Neural progenitor cell (in vitro differentiated cells): ENCODE measurements around the gene PVR. TPM values are rescaled to one million over a fixed set of nuclear protein-coding genes. Genes with fewer than 3 reads are reported as not detected.

Experiments used
- DNase-seq: peaks from one replicate; pipeline ENCODE4 v3.0.0-alpha.2; 2016; ENCODE audit warnings: low spot score
- H2AFZ ChIP-seq: fragments of 200-600 bp; sonication (generic); replicated peaks from 2 replicates; pipeline ENCODE4 v1.6.1; 2016; ENCODE audit warnings: antibody characterized with exemption
- H3F3A ChIP-seq: fragments of 200-600 bp; sonication (generic); 2 replicates; pipeline ENCODE4 v1.6.1; 2016; ENCODE audit warnings: antibody characterized with exemption, low read depth
- H3K27ac ChIP-seq: fragments of 200-600 bp; sonication (generic); 2 replicates; pipeline ENCODE4 v1.5.1; 2016; ENCODE audit warnings: mild to moderate bottlenecking
- H3K27me3 ChIP-seq: fragments of 200-600 bp; sonication (generic); 2 replicates; pipeline ENCODE4 v1.6.1; 2016; ENCODE audit warnings: mild to moderate bottlenecking, moderate library complexity
- H3K36me3 ChIP-seq: fragments of 200-600 bp; sonication (generic); 2 replicates; pipeline ENCODE4 v1.5.1; 2016
- H3K4me1 ChIP-seq: fragments of 200-600 bp; sonication (generic); 2 replicates; pipeline ENCODE4 v1.6.1; 2016; ENCODE audit warnings: mixed run types
- H3K4me2 ChIP-seq: fragments of 200-600 bp; sonication (generic); 2 replicates; pipeline ENCODE4 v1.6.1; 2016
- H3K4me3 ChIP-seq: fragments of 200-600 bp; sonication (generic); 2 replicates; pipeline ENCODE4 v1.5.1; 2016
- H3K79me2 ChIP-seq: fragments of 200-600 bp; sonication (generic); 2 replicates; pipeline ENCODE4 v1.6.1; 2016; ENCODE audit warnings: low read depth
- H3K9ac ChIP-seq: fragments of 200-600 bp; sonication (generic); 2 replicates; pipeline ENCODE4 v1.6.1; 2016
- H3K9me3 ChIP-seq: fragments of 200-600 bp; sonication (generic); 2 replicates; pipeline ENCODE4 v1.5.1; 2016; ENCODE audit warnings: low read depth
- H4K20me1 ChIP-seq: fragments of 200-600 bp; sonication (generic); 2 replicates; pipeline ENCODE4 v1.6.1; 2016; ENCODE audit warnings: low read depth
- H3K27ac Mint-ChIP-seq: 3 replicates; pipeline ENCODE4 v1.8.0; 2021; ENCODE audit warnings: mixed read lengths
- H3K27me3 Mint-ChIP-seq: 2 replicates; pipeline ENCODE4 v1.8.0; 2022; ENCODE audit warnings: low read depth, mild to moderate bottlenecking, inconsistent platforms, moderate library complexity, mixed read lengths; ENCODE audit not compliant: insufficient read depth
- H3K36me3 Mint-ChIP-seq: 3 replicates; pipeline ENCODE4 v1.8.0; 2021; ENCODE audit warnings: mixed read lengths
- H3K4me1 Mint-ChIP-seq: 3 replicates; pipeline ENCODE4 v1.8.0; 2021; ENCODE audit warnings: mixed read lengths
- H3K4me3 Mint-ChIP-seq: 3 replicates; pipeline ENCODE4 v1.8.0; 2021; ENCODE audit warnings: mild to moderate bottlenecking, moderate library complexity, mixed read lengths
- H3K9me3 Mint-ChIP-seq: 3 replicates; pipeline ENCODE4 v1.8.0; 2020; ENCODE audit warnings: mixed read lengths
- EZH2 ChIP-seq: fragments of 200-600 bp; sonication (generic); IDR thresholded peaks from 2 replicates; pipeline ENCODE4 v1.6.1; 2017; ENCODE audit warnings: antibody characterized with exemption, mild to moderate bottlenecking, moderate library complexity
- EZH2phosphoT487 ChIP-seq: fragments of 200-600 bp; sonication (generic); IDR thresholded peaks from 2 replicates; pipeline ENCODE4 v1.6.1; 2017; ENCODE audit warnings: antibody characterized with exemption
- total RNA-seq: library from RNA; depleted of rRNA; stranded (reverse); fragments of >200 nt; gene quantifications from 2 replicates; pipeline ENCODE4 v1.2.3, GENCODE V29; 2015; ENCODE audit warnings: low replicate concordance
- TF ChIP-seq, protein P1 (sequence below): fragments of 200-600 bp; sonication (generic); IDR thresholded peaks from 2 replicates; pipeline ENCODE4 v1.5.1; 2017; ENCODE audit warnings: antibody characterized with exemption, mild to moderate bottlenecking

The PVR gene
- total RNA-seq, 1 donor from 2014 or later: 4.4 TPM

DNA sequence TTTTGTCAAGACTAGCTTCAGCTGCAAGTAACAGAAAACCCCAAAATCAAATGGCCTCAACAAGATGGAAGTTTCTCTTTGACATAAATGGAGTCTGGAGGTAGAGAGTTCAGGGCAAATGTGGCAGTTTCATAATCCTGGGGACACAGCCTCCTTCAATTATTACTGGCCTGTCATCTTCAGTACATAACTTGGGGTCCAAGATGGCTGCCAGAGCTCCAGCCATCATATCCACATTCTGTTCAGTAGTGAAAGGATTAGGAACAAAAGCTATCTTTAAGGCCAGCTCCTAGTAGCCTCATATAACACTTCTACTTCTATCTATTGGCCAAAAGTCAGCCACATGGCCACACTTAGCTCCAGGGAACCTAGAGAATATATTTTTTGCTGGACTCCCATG lies 45.4 kb upstream of the PVR start:
- Histone ChIP-seq H3K27ac (no peak overlapping the region), H3K4me2 (no peak overlapping the region), H3K9ac (no peak overlapping the region), H2AFZ (no peak overlapping the region), H3K36me3 (no peaks in the 10 kb centered on the region), H4K20me1 (no peaks in the 10 kb centered on the region), H3K79me2 (no peaks in the 10 kb centered on the region), H3K4me3 (no peak overlapping the region), H3F3A (no peaks in the 10 kb centered on the region), H3K4me1 (peaks cover 6% of the 10 kb centered on the region), H3K9me3 (no peaks in the 10 kb centered on the region), H3K27me3 (no peaks in the 10 kb centered on the region)
- Mint-ChIP-seq H3K27me3 (peaks cover 8% of the 10 kb centered on the region), H3K4me3 (no peak overlapping the region), H3K27ac (no peak overlapping the region), H3K4me1 (no peaks in the 10 kb centered on the region), H3K9me3 (peaks cover 11% of the 10 kb centered on the region), H3K36me3 (no peaks in the 10 kb centered on the region)
- DNase-seq: no peak
- TF ChIP-seq EZH2: no peak
- no peak for TF ChIP-seq EZH2phosphoT487
- TF ChIP-seq, protein P1, sequence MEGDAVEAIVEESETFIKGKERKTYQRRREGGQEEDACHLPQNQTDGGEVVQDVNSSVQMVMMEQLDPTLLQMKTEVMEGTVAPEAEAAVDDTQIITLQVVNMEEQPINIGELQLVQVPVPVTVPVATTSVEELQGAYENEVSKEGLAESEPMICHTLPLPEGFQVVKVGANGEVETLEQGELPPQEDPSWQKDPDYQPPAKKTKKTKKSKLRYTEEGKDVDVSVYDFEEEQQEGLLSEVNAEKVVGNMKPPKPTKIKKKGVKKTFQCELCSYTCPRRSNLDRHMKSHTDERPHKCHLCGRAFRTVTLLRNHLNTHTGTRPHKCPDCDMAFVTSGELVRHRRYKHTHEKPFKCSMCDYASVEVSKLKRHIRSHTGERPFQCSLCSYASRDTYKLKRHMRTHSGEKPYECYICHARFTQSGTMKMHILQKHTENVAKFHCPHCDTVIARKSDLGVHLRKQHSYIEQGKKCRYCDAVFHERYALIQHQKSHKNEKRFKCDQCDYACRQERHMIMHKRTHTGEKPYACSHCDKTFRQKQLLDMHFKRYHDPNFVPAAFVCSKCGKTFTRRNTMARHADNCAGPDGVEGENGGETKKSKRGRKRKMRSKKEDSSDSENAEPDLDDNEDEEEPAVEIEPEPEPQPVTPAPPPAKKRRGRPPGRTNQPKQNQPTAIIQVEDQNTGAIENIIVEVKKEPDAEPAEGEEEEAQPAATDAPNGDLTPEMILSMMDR: no peak

DNA sequence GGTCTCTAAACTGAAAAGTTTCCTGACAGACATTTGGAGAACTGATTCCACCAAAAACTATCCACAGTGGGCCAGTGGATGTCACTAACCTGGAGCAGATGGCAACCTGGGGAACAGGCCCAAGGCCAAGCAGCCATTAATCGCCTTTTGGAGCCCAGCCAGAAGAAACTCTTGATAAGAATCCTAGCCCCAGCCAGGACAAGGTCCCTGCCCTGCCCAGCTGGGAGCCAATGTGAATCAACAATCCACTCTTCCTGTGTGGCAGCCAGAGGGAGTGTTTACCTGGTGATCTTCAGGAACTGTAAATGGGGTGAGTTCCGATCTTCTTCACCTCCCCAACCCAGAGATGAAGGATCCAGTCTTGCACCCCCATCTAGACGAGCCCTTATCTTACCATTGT lies 44.8 kb upstream of the PVR start:
- Mint-ChIP-seq H3K27ac (no peak overlapping the region), H3K4me3 (no peak overlapping the region)
- no peak for TF ChIP-seq EZH2phosphoT487
- TF ChIP-seq, protein P1: no peak

DNA sequence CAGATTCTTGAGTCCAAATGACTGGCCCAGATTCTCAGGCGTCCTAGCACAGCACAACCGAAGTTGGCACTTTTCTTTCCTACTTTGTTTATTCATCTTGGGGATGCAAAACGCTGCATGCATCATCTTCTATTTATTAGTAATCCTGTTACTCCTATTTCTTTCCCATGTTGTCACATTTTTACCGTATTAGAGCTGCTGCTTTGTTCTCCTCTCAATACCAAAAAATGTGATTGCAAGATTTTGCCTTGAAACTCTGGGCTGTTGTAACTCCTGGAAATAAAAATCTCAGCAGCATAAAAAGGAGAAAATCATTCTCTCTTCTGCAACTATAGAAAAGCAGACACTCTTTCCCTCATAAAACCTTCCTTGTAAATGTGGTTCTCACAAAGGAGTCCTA lies 43.2 kb upstream of the PVR start:
- Histone ChIP-seq H3K4me2 (no peak overlapping the region), H3K9ac (no peak overlapping the region), H3K4me3 (no peak overlapping the region), H3K27me3 (no peaks in the 10 kb centered on the region), H3K27ac (no peak overlapping the region), H3K4me1 (no peaks in the 10 kb centered on the region), H2AFZ (no peak overlapping the region), H3K36me3 (no peaks in the 10 kb centered on the region), H4K20me1 (no peaks in the 10 kb centered on the region), H3F3A (no peaks in the 10 kb centered on the region), H3K79me2 (no peaks in the 10 kb centered on the region), H3K9me3 (no peaks in the 10 kb centered on the region)
- TF ChIP-seq EZH2phosphoT487 (no peak), EZH2 (no peak)
- TF ChIP-seq, protein P1: no peak
- H3K36me3 Mint-ChIP-seq: no peaks in the 10 kb centered on the region
- peaks cover 11% of the 10 kb centered on the region for H3K9me3 Mint-ChIP-seq
- H3K27me3 Mint-ChIP-seq: peaks cover 5% of the 10 kb centered on the region
- no peak overlapping the region for H3K4me3 Mint-ChIP-seq
- no peaks in the 10 kb centered on the region for H3K4me1 Mint-ChIP-seq
- no peak for DNase-seq
- H3K27ac Mint-ChIP-seq: no peak overlapping the region

More for the DNA sequence above, 44.8 kb upstream of the PVR start:
- Mint-ChIP-seq H3K4me1 (no peaks in the 10 kb centered on the region), H3K9me3 (peaks cover 11% of the 10 kb centered on the region), H3K27me3 (peaks cover 8% of the 10 kb centered on the region), H3K36me3 (no peaks in the 10 kb centered on the region)
- H3K4me3 ChIP-seq: no peak overlapping the region
- H3K36me3 ChIP-seq: no peaks in the 10 kb centered on the region
- H3K4me2 ChIP-seq: no peak overlapping the region
- H3K4me1 ChIP-seq: peaks cover 1% of the 10 kb centered on the region
- no peaks in the 10 kb centered on the region for H3K27me3 ChIP-seq
- no peaks in the 10 kb centered on the region for H3K79me2 ChIP-seq
- H2AFZ ChIP-seq: no peak overlapping the region
- no peak overlapping the region for H3K9ac ChIP-seq
- H3K27ac ChIP-seq: no peak overlapping the region
- no peaks in the 10 kb centered on the region for H4K20me1 ChIP-seq
- no peak for DNase-seq
- no peaks in the 10 kb centered on the region for H3K9me3 ChIP-seq
- H3F3A ChIP-seq: no peaks in the 10 kb centered on the region

DNA sequence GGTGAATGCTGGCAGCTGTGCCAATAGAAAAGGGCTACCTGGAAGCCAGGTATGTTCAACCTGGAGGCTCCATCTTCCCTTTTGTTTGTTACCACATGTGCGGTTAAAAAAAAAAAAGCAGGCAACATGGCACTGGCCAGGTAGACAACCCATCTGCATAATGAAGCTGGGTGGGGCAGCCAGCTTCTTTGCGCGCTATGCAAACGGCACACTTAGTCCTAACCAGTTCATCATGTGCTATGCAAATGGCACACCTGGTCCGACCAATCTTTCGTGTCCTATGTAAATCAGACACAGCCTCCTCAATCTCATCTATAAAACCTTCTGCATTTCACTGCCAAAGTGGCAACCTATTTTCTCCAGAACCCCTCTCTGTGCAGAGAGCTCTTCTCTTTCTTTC lies 41.6 kb upstream of the PVR start:
- Histone ChIP-seq H3K36me3 (no peaks in the 10 kb centered on the region), H4K20me1 (no peaks in the 10 kb centered on the region), H3K4me3 (no peak overlapping the region), H3K9me3 (no peaks in the 10 kb centered on the region), H3F3A (no peaks in the 10 kb centered on the region), H3K9ac (no peak overlapping the region), H3K4me2 (no peak overlapping the region), H3K27me3 (no peaks in the 10 kb centered on the region), H2AFZ (no peak overlapping the region), H3K4me1 (no peaks in the 10 kb centered on the region), H3K79me2 (no peaks in the 10 kb centered on the region), H3K27ac (no peak overlapping the region)
- Mint-ChIP-seq H3K9me3 (peaks cover 11% of the 10 kb centered on the region), H3K4me1 (no peaks in the 10 kb centered on the region), H3K27me3 (peaks cover 5% of the 10 kb centered on the region), H3K36me3 (no peaks in the 10 kb centered on the region), H3K4me3 (no peak overlapping the region), H3K27ac (no peak overlapping the region)
- TF ChIP-seq, protein P1: no peak
- no peak for TF ChIP-seq EZH2phosphoT487
- no peak for TF ChIP-seq EZH2
- DNase-seq: no peak
